Measurements from ENCODE around the gene CSNK1D.

- TF ChIP-seq CTCF (IDR thresholded peaks at IDR 0.05) (no peak), POLR2AphosphoS5 (IDR thresholded peaks at IDR 0.05) (peak in 1 of 3 donors; percentile 11), POLR2A (IDR thresholded peaks at IDR 0.05) (no peak)
Measured at GRCh38 chr17:82241183-82241925, 32.1 kb downstream of the CSNK1D start.

Measured in suprapubic skin (tissue), 4 donors.